Psoas muscle (tissue), 8 donors: Measurements from ENCODE around the gene PIPOX. TPM values are rescaled to one million over a fixed set of nuclear protein-coding genes. Genes with fewer than 3 reads are reported as not detected.
"Not testable (repeated sequence)": the region's sequence is repeated elsewhere in the genome, so short reads cannot be mapped to it uniquely, and the experiment has no call there.

Source experiments
- ATAC-seq, 4 donors: fragments of 200-7000 bp; cut with Tn5 transposase; one replicate each; pipeline ENCODE4 v1.9.1; 2020; ENCODE audit warnings: moderate library complexity in 3 of 4, mild to moderate bottlenecking in 2 of 4
- DNase-seq, 2 donors: peaks; one replicate each; pipeline ENCODE4 v3.0.0-alpha.2; 2020
- H3K27ac ChIP-seq: fragments of 200-600 bp; one replicate; pipeline ENCODE4 v1.8.0; 2022
- H3K27me3 ChIP-seq, 3 donors: fragments of 200-600 bp in 1 of 3; one replicate each; pipeline versions ENCODE4 v1.6.1 to v1.8.0; 2013 to 2022; ENCODE audit warnings: low read length in 2 of 3, mild to moderate bottlenecking in 2 of 3, moderate library complexity in 1 of 3; ENCODE audit not compliant: insufficient read depth in 3 of 3
- H3K36me3 ChIP-seq, 2 donors: fragments of 200-600 bp in 1 of 2; one replicate each; pipeline versions ENCODE4 v1.6.1 to v1.8.0; 2013 to 2022; ENCODE audit warnings: low read depth in 1 of 2, mild to moderate bottlenecking in 1 of 2, moderate library complexity in 1 of 2; ENCODE audit not compliant: insufficient read depth in 1 of 2
- H3K4me1 ChIP-seq: fragments of 200-600 bp; one replicate; pipeline ENCODE4 v1.8.0; 2022
- H3K4me3 ChIP-seq: fragments of 200-600 bp; one replicate; pipeline ENCODE4 v1.8.0; 2022; ENCODE audit warnings: mild to moderate bottlenecking
- H3K9me3 ChIP-seq: fragments of 200-600 bp; one replicate; pipeline ENCODE4 v1.8.0; 2022
- WGBS, 3 donors: extraction: QIAGEN DNeasy Blood & Tissue Kit; methylation state at CpG; one replicate each; pipeline versions ENCODE4 v1.1.6 to v1.1.7; 2013; 5-methylcytosine and 5-hydroxymethylcytosine counted together
- intact Hi-C, 2 donors: fragments of 100-400 bp; cut with DNase I; formaldehyde crosslinking; loops; one replicate each; pipeline versions ENCODE4 v1.11.0 to v1.14.2; 2022
- polyA plus RNA-seq, 3 donors: library from polyadenylated mRNA; stranded (reverse); fragments of 200-250 nt; gene quantifications; one replicate each; pipeline ENCODE4 v1.2.3, GENCODE V29; 2013
- total RNA-seq, 4 donors: library from RNA; stranded (reverse); fragmentation: NEBNext Ultra II Directional in 2 of 4; extraction: Animal tissue kit (Norgen Biotek cat#: 25700) in 2 of 4; gene quantifications; one replicate each; pipeline versions ENCODE4 v1.2.1 to v1.2.4, GENCODE V29; 2021 to 2023
- TF ChIP-seq, protein P1 (sequence below): fragments of 200-600 bp; IDR thresholded peaks from one replicate; pipeline ENCODE4 v1.8.0; 2022; ENCODE audit warnings: antibody characterized with exemption
- donor health status: healthy with polysubstance abuse.
- donor health status: DM: no; HTN: no; CAD: no; lungs with moderate emphysema.
- donor health status: Bipolar disorder and iron deficiency.
- donor health status: healthy.
- donor health status: DM: yes; HTN: yes; CAD: no.
- donor health status: DM: no; HTN: no; CAD: no.
- donor health status: DM: no; HTN: no; CAD: no.
- donor health status: DM: yes; HTN: yes; CAD: no.

The PIPOX gene
- total and polyA plus RNA-seq, 7 donors: 0.17 to 3.6 (median 0.63) TPM; not detected in 1

DNA sequence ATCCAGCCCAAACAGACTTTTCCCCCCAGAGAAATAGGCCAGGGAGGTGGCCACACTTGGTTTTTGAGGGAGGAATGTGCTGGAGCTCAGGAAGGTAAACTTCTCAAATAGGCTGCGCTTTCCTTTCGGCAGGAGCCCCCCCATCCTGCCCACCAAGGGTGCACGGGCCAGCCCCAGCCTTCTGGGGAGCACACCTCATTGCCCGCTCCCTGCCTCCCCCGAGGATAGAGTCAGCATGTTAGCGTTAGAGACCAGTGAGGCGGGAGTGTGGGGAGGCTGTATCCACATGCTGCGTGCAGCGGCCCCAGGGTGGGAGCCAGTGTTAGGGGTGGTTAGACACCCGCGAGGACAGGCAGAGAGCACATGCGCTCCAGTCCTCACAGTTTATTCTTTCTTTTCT lies 42.3 kb downstream of the PIPOX start:
- intact Hi-C loops: no loop called here
- no peak for DNase-seq
- H3K36me3 ChIP-seq: peaks cover 8 to 100% of the 10 kb centered on the region in 2 donors

DNA sequence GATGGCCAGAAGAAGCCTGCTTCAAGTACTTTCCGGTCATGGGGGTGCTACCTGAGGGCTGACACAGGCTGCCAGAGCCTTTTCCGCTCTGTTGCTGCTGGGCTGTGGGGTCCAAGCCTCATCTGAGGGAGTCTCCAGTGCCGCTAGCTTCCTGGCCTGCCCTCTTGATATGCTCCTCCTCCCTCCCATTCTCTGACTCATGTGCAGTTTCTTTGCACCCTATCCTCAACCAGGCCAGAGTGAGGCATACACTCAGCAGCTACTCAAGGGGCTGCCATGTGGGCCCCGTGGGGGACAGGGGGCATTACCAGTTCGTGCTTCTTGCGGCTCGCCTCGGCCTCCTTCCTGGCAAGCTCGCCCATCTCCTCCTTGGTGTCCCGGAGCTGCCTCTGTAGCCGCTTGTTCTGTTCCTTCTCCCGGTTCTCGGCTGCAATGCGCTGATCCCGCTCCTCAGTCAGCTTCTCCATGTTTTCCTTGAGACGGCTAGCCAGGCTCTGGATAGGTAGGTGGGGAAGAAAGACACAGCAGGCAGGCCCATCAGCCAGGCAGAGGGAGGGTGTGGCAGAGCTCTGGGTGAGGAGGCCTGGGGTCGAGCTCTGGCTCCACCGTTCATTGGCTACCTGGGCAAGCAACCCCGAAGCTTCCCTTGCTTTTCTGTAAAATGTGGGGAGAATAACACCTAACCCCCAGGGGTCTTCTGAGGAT lies 43.8 kb downstream of the PIPOX start:
- no peak overlapping the region for H3K27ac ChIP-seq
- H3K4me3 ChIP-seq: no peak overlapping the region
- TF ChIP-seq, protein P1, sequence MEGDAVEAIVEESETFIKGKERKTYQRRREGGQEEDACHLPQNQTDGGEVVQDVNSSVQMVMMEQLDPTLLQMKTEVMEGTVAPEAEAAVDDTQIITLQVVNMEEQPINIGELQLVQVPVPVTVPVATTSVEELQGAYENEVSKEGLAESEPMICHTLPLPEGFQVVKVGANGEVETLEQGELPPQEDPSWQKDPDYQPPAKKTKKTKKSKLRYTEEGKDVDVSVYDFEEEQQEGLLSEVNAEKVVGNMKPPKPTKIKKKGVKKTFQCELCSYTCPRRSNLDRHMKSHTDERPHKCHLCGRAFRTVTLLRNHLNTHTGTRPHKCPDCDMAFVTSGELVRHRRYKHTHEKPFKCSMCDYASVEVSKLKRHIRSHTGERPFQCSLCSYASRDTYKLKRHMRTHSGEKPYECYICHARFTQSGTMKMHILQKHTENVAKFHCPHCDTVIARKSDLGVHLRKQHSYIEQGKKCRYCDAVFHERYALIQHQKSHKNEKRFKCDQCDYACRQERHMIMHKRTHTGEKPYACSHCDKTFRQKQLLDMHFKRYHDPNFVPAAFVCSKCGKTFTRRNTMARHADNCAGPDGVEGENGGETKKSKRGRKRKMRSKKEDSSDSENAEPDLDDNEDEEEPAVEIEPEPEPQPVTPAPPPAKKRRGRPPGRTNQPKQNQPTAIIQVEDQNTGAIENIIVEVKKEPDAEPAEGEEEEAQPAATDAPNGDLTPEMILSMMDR: no peak
- H3K36me3 ChIP-seq: peaks cover 5 to 100% of the 10 kb centered on the region in 2 donors
- no peaks in the 10 kb centered on the region for H3K27me3 ChIP-seq
- WGBS, 3 donors: 90 to 95% (median 92%) methylated on average over 19 of the region's 19 CpGs
- intact Hi-C loops: no loop called here
- H3K9me3 ChIP-seq: no peaks in the 10 kb centered on the region
- DNase-seq (no peak), ATAC-seq (no peak)
- no peaks in the 10 kb centered on the region for H3K4me1 ChIP-seq

More for the DNA sequence above, 42.3 kb downstream of the PIPOX start:
- no peaks in the 10 kb centered on the region for H3K9me3 ChIP-seq
- TF ChIP-seq, protein P1: no peak
- no peak overlapping the region for H3K27ac ChIP-seq
- no peaks in the 10 kb centered on the region for H3K27me3 ChIP-seq
- no peaks in the 10 kb centered on the region for H3K4me1 ChIP-seq
- no peak overlapping the region for H3K4me3 ChIP-seq
- WGBS, 3 donors: 88 to 93% (median 91%) methylated on average over 12 of the region's 12 CpGs
- ATAC-seq: no peak

DNA sequence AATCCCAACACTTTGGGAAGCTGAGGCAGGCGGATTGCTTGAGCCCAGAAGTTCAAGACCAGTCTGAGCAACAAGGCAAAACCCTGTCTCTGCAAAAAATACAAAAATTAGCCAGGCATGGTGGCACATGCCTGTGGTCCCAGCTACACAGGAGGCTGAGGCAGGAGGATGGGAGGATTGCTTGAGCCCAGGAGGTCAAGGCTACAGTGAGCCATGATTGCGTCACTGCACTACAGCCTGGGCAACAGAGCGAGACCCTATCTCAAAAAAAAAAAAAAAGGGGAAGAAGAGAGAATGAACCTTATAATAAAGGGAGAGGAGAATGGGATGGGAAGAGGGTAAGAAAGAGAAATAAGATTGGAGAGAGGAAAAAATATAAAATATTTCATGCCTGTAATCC lies 45.8 kb downstream of the PIPOX start:
- H3K27ac ChIP-seq: not testable (repeated sequence)
- 96 to 100% (median 97%) methylated on average over 3 of the region's 3 CpGs for whole genome bisulfite sequencing, 3 donors

DNA sequence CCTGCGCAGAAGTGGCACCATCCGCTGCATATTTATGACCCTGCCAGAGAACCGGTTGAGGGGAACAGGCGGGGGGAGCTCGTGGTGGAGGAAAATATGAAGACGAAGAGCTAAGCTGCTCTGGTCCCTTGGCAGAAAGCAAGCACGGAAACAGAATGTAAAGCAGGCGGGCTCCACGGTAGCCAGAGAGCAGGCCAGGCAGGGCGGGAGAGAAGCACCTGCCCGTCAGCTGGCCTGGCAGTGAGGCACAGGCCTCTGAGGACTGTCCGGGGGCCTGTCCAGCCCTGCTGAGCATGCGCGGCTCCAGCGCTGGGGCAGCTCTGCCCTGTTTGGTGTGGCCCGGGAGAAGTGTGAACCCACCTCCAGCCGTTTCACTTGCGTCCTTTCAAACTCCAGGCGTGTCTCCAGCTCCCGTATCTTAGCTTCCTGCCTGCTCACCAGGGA lies 46.7 kb downstream of the PIPOX start:
- peaks cover 20 to 100% of the 10 kb centered on the region in 2 donors for H3K36me3 ChIP-seq
- TF ChIP-seq, protein P1: no peak
- intact Hi-C loops: no loop called here

More for the DNA sequence above, 45.8 kb downstream of the PIPOX start:
- H3K4me1 ChIP-seq, DNase-seq, H3K9me3 ChIP-seq, H3K27me3 ChIP-seq, intact Hi-C loops, ATAC-seq, H3K4me3 ChIP-seq: not testable (repeated sequence)
- peaks cover 13 to 100% of the 10 kb centered on the region in 2 donors for H3K36me3 ChIP-seq

DNA sequence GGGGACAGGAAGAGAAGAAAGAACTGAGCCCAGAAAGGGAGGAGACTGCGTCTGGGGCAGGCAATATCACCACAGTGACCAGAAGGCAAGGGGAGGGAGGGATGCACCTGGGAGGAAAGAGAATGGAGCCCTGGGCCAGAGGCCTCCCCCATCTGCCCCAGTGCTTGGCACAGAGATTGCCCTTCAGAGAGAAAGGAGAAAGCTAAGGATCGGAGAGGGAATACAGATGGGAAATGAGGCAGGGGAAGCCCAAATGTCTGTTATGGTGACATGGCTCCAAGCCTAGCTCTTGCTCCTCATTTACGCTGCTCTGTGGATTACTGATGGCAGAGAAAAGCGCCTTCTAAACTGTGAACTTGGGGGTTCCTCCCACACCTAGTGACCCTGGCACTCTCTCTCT lies 47.2 kb downstream of the PIPOX start:
- H3K36me3 ChIP-seq: peaks cover 23 to 100% of the 10 kb centered on the region in 2 donors
- H3K9me3 ChIP-seq: no peaks in the 10 kb centered on the region
- H3K27me3 ChIP-seq: no peaks in the 10 kb centered on the region
- no peaks in the 10 kb centered on the region for H3K4me1 ChIP-seq
- peak overlapping the region; percentile 16 for H3K27ac ChIP-seq
- ATAC-seq: no peak
- no peak for DNase-seq
- H3K4me3 ChIP-seq: no peak overlapping the region
- TF ChIP-seq, protein P1: no peak
- 61 to 73% (median 65%) methylated on average over 4 of the region's 4 CpGs for WGBS, 3 donors
- intact Hi-C loops: no loop called here

More for the DNA sequence above, 46.7 kb downstream of the PIPOX start:
- H3K27me3 ChIP-seq: no peaks in the 10 kb centered on the region
- 30 to 45% (median 35%) methylated on average over 20 of the region's 20 CpGs for WGBS, 3 donors
- H3K27ac ChIP-seq: peak overlapping the region; percentile 16
- no peaks in the 10 kb centered on the region for H3K9me3 ChIP-seq
- ATAC-seq: peak; percentile 60 to 70 (median 64)
- H3K4me1 ChIP-seq: no peaks in the 10 kb centered on the region
- DNase-seq: peak in 1 of 2 donors; percentile 44
- H3K4me3 ChIP-seq: no peak overlapping the region
